ENCODE data around the gene PHACTR1.
A peak's percentile ranks its signal among the peaks of the same experiment; 100 is the strongest.

PHACTR1 gene

DNA sequence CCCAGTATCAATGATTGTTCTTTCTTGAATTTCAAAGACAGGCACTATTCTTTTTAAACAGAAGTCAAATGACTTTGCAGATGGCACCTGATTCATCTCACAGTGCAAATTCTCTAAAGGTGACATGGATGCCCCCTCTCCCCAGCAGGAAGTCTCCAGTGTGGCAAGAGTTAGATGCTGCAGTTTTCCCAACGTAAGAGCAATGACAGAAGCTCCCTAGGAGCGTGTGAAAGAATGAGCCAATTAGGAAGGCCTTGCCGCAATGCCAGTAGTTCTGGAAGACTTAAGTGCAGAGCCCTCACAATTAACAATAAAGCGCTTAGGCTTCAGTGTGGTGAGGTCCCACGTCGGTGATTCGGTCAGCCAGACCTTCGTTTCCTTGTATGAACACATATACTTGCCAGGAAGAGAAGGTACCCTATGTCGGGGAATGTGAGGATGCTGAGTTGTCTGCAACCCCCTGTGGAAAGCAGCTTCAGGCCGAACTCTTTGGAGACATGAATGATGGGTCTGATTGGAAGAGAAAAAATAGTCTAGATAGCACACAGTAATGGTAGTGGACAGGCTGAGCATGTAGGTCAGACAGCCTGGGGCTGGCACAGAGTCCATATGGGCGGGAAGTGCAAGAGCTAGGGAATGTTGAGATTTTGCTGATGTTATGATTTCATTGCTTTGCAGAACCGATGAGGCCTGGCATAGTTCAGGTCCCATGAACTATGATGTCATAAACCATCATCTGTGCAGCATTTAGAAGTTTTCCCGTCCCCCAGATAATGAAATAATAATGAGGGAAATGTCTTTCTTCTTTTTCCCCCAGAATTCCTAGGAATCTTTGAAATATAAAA lies 132.6 kb downstream of the PHACTR1 start:
- no peak for DNase-seq (ENCODE audit: low read depth in 2 of 2)

DNA sequence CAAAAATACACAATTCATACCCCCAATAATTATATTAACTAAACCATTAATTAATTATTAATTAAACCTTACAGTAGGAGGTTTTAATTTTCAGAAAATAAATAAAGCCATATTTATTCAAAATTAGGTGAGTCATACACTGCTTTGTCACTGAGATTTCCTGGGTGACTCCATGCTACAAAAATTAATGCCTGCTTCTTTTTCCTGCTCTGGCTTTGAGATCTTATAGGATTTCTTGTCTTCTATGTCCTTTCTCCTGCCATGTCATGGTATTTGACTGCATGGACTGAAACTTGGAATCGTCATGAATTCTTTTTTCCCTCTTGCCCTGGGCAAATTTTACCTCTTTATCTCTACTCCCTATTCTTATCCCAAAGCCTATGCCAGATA lies 133.2 kb downstream of the PHACTR1 start:
- DNase-seq (ENCODE audit: low read depth in 2 of 2): no peak

DNA sequence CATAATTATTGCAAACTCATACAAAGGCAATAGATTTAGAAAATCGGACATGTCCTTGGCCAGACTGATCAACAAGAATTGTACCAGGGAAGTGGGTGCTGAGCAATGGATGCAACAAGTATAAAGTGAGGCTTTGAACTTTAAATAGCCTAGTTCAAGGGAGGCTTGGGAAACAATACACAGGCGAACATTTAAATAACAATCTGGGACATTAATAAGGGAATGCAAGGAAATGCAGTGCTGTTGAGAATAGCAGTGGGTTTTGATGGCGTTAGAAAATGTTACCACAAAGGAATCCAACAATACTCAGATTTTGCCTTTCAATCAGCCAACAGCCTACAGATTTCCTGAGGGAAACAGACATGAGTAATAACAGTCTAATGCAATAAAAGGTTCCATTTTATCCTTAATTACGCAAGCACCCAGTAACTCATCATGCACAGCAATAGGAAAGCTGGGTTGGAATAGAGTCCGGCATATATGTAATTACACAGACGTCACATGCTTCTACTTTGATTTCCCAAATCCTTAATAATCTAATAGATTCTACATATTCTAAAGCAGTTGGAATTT lies 134.6 kb downstream of the PHACTR1 start:
- peak; percentile 28 to 34 for DNase-seq (ENCODE audit: low read depth in 2 of 2)

DNA sequence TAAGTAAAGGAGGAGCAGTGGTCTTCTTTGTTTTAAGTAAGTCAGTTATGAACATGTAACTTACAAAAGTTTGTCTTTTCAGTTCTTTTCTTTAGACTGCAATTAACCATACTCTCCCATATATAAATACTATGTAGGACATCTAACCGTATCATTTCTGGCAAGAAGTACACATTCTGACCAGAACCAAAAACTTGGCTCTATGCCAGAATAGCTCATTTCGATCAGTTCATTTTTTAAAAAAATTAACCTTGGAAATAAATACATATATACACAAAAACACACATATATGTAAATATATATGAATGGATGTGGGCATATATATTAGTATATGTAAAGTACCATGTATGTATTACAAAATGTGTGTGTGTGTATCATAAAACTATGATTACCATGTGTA lies 145.0 kb downstream of the PHACTR1 start:
- DNase-seq (ENCODE audit: low read depth in 2 of 2): no peak

DNA sequence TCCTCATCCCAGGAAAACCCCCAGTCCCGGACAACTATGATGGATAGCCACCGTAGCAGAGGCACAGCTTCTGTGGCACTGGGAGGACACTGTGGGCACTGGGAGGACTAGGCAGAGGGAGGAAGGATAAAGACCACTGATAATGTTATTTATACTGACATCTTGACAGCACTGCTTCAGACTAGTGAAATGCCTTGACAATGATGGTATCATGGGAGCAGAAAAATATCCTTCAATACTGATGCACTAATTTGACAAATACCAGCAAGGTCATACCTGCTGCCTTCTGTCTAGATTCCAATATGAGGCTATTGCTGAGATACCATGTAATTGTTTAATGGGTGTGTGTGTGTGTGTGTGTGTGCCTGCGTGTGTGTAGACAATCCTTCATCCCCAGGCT lies 148.6 kb downstream of the PHACTR1 start:
- DNase-seq (ENCODE audit: low read depth in 2 of 2): no peak

DNA sequence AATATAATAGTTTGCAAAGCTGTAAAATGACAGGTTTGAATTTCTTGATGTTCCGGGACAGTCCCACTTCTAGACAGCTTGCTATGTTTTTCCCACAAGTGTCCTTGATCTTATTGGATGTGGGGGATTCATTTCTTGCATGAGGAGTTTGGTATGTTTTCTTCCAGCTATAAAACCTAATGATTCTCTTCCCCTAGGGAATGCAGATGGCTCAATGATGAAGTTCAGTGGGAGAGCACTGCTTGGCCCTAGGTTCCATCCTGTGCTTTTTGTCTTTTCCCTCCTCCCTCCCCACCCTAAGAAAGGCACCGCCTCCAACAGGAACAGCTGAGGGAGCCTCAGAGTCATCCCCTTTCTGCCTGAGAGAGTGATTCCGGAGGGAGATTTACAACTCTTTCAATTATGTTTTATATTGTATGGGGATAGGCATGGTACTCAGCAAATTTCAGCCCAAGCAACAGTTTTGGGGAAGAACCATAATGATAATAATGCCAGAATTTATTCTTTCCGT lies 149.2 kb downstream of the PHACTR1 start:
- DNase-seq (ENCODE audit: low read depth in 2 of 2): no peak

DNA sequence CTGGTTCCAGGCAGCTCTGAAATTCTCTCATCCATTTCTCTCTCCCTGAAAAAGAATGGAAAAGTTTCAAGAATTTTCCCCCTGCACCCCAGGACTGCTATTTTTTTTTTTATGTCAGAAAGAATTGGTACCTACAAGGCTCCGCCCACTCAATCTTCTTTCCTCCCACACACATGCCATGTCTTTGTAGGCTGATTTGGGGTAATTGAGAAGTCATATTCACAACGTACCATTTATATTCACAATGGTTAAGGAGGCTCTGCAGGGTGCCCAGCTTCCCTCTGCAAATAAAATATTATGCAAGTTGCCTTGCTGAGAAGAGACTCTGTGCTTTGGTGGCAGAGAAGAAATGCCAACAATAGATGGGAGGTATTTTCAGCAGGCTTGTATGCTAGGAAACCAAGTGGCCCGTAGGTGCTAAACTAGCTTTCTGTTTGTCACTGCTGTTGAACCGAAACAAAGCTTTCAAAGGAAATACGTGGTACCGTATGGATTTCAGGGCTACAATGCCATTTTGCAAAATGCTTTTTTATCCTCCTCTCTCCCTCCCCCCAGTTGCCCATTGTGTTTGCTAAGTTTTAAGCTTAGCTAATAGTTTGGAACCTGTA lies 150.0 kb downstream of the PHACTR1 start:
- DNase-seq (ENCODE audit: low read depth in 2 of 2): no peak

DNA sequence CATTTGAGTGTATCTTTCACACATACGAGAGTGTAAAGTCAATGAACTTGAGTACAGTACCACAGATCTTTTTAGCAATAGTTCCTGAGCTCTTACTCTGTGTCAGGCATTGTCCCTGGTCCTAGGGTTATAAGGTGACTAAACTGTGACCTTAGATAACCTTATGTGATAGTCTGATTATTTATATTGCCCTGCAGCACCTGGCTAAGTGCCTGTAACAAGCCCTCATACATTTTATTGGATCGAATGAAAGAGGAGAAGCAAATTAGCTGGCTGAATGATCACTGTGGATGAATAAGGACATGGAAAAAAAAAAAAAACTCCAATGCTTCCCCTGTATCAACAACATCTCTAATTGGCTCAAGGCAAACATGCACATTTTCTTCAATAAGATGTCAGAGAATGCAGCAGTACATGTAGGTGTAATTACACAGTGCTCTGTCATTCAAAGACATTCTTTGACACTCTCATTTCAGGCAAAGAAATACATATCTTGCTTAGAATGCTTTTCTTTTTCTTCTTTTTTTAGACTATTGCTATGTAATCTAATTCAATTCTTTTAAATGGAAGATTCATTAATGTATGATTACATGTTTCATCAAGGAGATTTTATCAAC lies 153.4 kb downstream of the PHACTR1 start:
- no peak for DNase-seq (ENCODE audit: low read depth in 2 of 2)

DNA sequence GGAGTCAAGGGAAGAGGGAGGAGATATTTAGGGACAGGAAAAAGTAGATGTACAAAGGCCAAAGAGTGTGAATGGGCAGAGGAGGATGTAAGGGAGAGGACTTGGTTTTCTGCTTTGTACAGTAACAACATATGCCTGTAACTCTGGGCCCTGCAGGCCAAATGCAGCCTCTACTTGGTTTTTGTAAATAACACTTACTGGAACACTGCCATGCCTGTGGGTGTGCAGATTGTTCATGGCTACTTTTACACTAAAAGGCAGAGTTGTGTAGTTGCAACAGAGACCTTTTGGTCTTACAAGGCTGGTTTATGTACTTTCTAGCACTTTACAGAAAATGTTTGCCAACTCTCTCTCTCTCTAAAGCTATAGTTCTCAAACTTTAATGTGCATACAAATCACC lies 157.1 kb downstream of the PHACTR1 start:
- no peak for DNase-seq (ENCODE audit: low read depth in 2 of 2)

DNA sequence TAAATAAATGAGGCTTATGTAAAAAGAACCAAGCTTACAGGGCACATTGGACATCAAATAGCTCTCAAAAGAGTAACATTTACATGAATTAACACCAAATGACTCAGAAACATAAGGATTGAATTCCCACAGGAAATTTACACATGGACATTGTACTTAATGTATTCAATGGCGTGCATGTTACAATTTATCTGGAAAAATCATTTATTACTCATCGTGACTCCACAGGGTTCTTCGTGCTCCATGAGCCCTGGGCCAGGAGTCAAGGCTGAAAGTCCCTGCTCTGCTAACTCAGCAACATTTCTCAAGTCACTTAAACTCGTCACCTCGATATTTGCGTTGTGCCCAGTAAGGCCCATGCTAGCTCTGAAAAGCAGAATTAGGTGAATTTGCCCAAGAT lies 158.5 kb downstream of the PHACTR1 start:
- DNase-seq (ENCODE audit: low read depth in 2 of 2): peak; percentile 70 to 77

DNA sequence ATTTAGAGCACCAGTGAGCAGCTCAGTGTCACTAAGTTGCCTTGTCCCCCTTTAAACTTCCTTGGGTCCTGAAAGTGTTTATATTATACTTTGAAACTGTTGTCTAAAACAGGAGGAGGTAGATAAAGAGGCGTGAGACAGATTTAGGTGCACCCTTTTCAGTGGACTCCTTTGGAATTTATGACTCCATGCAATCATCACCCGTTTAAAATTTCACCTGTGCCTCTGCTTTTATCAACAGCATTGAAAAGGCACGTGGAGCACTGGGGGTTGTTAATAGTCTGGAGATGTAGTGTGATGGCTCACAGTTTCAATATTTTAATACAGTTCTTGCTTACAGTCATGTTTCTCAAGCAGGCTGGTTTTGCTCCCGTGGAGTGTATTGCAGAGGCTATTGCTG lies 162.2 kb downstream of the PHACTR1 start:
- no peak for DNase-seq (ENCODE audit: low read depth in 2 of 2)

DNA sequence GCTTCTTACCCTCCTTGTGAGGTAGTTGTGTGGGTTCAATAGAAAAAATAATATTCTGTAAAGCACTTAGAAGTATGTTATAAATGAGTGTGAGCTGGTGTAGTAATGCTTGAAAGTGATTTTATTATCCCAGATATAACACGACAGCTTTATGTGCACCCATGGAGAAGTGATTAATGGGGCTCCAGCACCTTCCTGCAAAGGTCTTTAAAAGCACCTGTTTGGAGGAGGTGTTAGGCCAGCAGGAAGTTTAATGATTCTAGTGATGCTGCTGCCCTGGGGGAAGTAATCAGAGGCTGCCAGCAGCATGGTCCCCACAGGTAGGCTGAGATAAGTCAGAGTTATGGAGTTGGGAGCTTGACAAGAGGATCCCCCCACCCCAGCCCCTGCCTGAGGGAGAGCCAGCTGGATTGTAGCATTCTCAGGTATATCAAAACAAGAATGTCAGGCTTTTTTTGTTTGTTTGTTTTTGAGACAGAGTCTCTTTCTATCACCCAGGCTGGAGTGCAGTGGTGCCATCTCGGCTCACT lies 166.3 kb downstream of the PHACTR1 start:
- no peak for DNase-seq (ENCODE audit: low read depth in 2 of 2)

DNA sequence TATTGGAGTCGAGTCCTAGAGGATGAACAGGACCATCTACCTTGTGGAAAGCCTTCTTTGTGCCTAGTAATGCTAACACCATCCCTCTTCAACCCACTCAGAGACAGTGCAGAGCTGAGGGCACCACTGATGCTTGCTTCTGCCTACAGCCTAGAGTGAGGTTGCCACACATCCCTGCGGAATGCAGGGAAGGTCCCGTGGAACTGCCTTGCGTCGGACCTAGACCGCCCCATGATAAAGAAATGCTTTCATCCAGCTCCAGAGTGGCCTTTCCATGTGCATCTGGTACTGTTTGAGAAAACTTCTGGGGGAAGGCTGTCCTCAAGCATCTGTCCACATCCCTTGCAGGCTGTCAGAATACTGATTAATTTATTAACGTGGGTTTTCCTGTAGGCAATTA lies 168.4 kb downstream of the PHACTR1 start:
- DNase-seq (ENCODE audit: low read depth in 2 of 2): no peak

DNA sequence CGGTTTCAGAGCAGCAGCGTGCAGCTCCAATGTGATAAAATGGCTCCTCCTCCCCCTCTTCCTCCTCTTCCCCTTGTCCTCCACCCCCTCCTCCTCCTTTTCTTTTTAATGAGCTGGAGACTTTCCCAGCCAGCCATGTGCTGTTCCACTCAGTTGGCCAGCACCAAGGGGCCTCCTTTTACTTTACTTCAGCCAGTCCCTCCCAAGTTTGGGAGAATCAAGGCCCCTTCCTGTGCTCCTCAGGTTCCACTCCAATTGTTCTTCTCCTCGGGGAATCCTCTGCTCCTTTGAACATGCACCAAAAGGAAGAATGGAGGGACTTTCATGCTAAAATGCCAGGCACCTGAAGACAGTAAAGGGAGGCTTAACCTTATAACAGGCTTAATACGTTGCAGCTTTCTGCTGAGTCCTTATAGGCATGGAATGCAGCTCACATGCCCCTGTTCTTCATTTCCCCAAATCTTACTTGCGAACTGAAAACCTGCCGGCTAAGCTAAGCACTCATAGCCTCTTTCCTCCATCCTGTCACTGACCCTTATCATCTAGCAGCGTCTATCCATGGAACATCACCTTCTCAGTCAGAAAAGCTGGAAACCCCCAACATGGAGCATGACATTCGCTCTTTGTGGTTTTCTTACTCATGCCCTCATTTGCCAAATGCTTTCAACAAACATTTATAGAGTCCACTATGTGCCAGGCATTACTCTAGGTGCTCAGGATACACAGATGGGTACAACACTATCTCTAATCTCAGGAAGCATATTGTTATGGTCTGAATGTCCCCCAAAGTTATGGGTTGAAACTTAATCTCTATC lies 170.6 kb downstream of the PHACTR1 start:
- no peak for DNase-seq (ENCODE audit: low read depth in 2 of 2)

DNA sequence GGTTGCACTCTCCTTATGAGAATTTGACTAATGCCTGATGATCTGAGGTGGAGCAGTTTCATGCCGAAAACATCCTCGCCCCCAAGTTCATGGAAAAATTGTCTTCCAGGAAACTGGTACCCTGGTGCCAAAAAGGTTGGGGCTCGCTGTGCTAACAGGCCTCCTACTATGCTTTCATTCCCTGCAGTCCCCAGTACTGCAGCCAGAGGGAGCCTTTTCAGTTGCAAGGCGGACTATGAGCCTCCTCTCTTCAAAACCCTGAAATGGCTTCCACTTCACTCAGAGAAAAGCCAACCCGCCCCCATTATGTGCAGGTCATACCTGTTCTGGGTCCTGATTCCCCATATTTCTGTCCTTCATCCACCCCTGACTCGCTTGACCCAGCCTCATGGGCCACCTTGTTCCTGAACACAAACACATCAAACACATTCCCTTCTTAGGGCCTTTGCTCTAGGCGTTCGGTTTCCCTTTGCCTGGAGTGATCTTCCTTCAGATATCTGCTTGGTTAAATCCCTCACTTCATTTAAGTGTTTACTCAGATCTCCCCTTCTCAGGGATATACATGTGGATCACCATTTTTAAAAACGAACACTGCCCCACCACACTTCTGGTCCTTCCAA lies 173.7 kb downstream of the PHACTR1 start:
- no peak for DNase-seq (ENCODE audit: low read depth in 2 of 2)

DNA sequence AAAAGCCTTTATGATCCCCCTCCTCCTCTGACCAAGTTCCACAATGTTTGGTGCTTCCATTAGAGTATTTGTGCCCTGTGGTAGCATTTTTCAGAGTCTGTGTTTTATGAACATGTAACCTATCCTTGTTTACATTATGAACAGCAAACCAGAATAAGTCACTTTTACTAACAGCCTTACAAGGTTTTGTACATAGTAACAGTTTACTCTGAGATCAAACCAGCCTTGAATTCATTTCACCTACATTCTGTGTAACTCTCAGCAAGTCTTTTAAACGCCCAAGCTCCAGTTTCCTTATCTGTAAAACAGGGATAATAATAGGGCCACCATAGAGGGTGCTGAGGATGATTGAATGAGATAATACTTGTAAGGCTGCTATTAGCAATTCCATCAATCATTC lies 175.0 kb downstream of the PHACTR1 start:
- no peak for DNase-seq (ENCODE audit: low read depth in 2 of 2)

DNA sequence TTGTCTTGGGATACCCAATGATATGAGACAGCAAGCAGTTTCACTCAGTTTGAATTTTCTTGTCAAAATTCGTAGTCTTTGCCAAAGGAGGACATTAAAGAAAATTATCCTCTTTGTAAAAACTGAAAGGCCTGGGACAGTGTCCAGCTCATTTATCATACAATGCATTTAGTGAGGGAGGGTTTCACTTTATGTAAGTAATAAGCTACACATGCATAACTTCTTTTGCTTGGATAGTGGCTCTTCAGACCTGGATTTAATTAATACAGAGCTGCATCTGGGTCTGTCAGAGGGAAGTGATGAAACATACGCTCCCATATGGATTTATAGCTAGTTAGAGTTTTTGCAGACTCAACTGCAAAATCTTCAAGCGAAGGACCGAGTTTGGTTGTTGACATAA lies 175.6 kb downstream of the PHACTR1 start:
- DNase-seq (ENCODE audit: low read depth in 2 of 2): peak; percentile 83 to 85

DNA sequence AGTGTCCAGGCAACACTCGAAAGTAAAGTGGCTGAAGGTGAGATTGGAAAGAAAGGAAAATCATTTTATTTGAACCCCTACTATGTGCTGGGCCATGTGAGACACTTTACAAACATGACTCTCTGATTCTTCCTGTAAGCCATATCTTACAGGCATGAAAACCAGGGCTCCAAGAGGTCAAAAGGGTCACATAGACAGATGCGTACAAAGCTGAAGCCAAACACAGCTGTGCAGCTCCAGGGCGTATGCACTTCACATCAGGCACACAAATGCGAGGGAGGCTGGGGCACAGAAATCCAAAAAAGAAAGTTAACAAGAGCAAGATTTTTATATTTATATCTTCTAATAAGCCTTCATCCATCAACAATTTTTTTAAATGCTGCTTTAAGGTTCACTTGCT lies 176.5 kb downstream of the PHACTR1 start:
- no peak for DNase-seq (ENCODE audit: low read depth in 2 of 2)

DNA sequence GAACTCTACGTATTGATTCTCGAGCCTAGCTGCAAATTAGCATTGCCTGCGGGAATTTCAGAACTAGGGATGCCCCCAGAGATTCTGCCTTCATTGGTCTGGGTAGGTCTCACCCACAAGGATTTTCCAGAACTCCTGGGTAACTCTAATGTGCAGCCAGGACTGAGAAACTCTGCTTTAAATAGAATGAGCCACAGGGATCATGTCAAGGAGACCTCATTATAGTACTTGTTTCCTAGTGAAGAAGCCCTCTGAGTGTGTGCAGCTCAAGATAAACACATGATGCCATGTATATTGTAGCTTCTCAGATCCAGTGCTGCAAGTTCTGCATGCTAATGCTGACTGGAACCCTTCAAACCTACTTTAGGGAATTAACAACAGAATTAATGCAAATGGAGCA lies 179.2 kb downstream of the PHACTR1 start:
- DNase-seq (ENCODE audit: low read depth in 2 of 2): no peak

DNA sequence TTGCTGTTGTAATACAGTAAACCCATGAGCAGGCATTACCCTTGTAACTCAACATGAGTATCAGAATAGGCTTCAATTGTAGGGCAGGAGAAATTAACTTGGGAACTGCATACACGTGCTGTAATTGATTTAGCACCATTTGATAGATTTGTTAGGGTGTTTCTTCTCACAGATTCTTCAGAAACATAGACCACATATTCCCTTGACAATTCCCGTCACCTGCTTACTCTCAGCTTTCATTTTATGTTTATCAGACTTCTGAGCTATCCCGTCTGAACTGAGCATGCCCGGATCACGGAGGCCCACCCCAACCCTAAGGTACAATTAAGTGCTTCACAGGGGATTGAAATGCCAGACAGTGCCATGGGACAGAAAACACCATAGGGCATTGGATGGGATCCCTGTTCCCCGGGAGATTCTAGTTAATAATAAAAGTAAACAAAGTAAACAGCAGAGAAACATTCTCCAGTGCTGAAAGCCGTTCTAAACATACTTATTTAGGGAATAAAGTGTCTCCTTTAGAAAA lies 179.7 kb downstream of the PHACTR1 start:
- DNase-seq (ENCODE audit: low read depth in 2 of 2): no peak

DNA sequence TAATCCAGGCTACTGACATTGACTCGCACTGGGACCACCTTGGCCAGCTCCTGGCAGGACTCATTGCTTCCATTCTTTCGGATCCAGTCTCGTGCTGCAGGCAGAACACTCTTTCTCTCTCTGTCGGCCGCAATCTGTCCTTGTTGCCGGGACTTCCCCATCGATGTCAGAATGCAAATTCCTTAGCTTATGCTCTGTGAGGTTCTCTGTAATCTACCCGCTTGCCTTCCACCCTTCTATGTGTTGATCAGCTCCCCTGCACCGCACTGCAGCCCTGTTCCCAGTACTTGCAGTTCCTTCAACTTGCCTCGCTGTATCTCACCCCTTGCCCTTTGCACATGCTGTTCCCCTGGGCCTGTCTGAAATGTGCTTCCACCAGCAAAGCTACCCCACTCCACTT lies 182.0 kb downstream of the PHACTR1 start:
- no peak for DNase-seq (ENCODE audit: low read depth in 2 of 2)
